ENCODE measurements around the gene CLDN5.
A peak's percentile ranks its signal among the peaks of the same experiment; 100 is the strongest.
"Not testable (repeated sequence)": the region's sequence is repeated elsewhere in the genome, so short reads cannot be mapped to it uniquely, and the experiment has no call there.

The CLDN5 gene

GRCh38 chr22:19547620-19548019, 23.4 kb upstream of the CLDN5 start:
- DNase-seq = no peak

GRCh38 chr22:19546680-19547079, 22.5 kb upstream of the CLDN5 start:
- DNase-seq = no peak

- DNase-seq = no peak
Observed at GRCh38 chr22:19545935-19546207, 21.7 kb upstream of the CLDN5 start.

- no peak for DNase-seq
Observed at GRCh38 chr22:19543970-19544708, 19.9 kb upstream of the CLDN5 start.

GRCh38 chr22:19540394-19540793, 16.2 kb upstream of the CLDN5 start:
- no peak for DNase-seq

- no peak for DNase-seq
Observed at GRCh38 chr22:19537941-19538488, 13.8 kb upstream of the CLDN5 start.

- no peak for DNase-seq
Observed at GRCh38 chr22:19536564-19536963, 12.4 kb upstream of the CLDN5 start.

GRCh38 chr22:19535001-19535400, 10.8 kb upstream of the CLDN5 start:
- no peak for DNase-seq

- no peak for DNase-seq
Observed at GRCh38 chr22:19533857-19534256, 9.6 kb upstream of the CLDN5 start.

- DNase-seq = no peak
Observed at GRCh38 chr22:19533049-19533626, 8.9 kb upstream of the CLDN5 start.

- DNase-seq = not testable (repeated sequence)
Observed at GRCh38 chr22:19531327-19531726, 7.1 kb upstream of the CLDN5 start.

GRCh38 chr22:19530751-19531150, 6.5 kb upstream of the CLDN5 start:
- no peak for DNase-seq

- no peak for DNase-seq
Observed at GRCh38 chr22:19529811-19530210, 5.6 kb upstream of the CLDN5 start.

GRCh38 chr22:19527861-19528417, 3.7 kb upstream of the CLDN5 start:
- no peak for DNase-seq

GRCh38 chr22:19527321-19527721, 3.1 kb upstream of the CLDN5 start:
- no peak for DNase-seq

- no peak for DNase-seq
Observed at GRCh38 chr22:19526702-19527111, 2.5 kb upstream of the CLDN5 start.

- no peak for DNase-seq
Observed at GRCh38 chr22:19526076-19526701, 2.0 kb upstream of the CLDN5 start.

- DNase-seq = no peak
Observed at GRCh38 chr22:19525666-19526065, 1.5 kb upstream of the CLDN5 start.

- DNase-seq = no peak
Observed at GRCh38 chr22:19525116-19525660, 978 bp upstream of the CLDN5 start.

GRCh38 chr22:19523240-19524169, 705 bp downstream of the CLDN5 start:
- peak in 1 of 4 experiments; percentile 10 for DNase-seq

GRCh38 chr22:19522881-19523239, 1.4 kb downstream of the CLDN5 start:
- DNase-seq = no peak

- no peak for DNase-seq
Observed at GRCh38 chr22:19522190-19522880, 1.9 kb downstream of the CLDN5 start.
